Endothelial cell of umbilical vein (primary cell): ENCODE results near the gene LMNA. TPM values are rescaled to one million over a fixed set of nuclear protein-coding genes. Genes with fewer than 3 reads are reported as not detected.

Source experiments
- BruUV-seq: library from RNA; stranded (reverse); fragments of 400-500 nt; replicated peaks from 2 replicates; lab custom pipeline; 2021; lab: Mats Ljungman, UMichigan
- CTCF ChIA-PET: fragments of 300-600, 350-600 bp; sonication (Branson Sonifier 250); formaldehyde crosslinking; loops from one replicate; lab custom pipeline; 2021; ENCODE audit warnings: antibody characterized with exemption, inconsistent platforms; lab: Charles Lee
- POLR2A ChIA-PET: fragments of 300-600, 350-600 bp; sonication (Branson Sonifier 250); formaldehyde crosslinking; loops from one replicate; lab custom pipeline; 2021; ENCODE audit warnings: antibody characterized with exemption, inconsistent platforms; lab: Charles Lee
- DNase-seq: peaks from one replicate; pipeline ENCODE4 v3.0.0-alpha.2; 2011; ENCODE audit warnings: low read depth, low spot score
- FAIRE-seq: peaks from 2 replicates; lab custom pipeline; 2011; peaks lifted over from hg19 to GRCh38; lab: Jason Lieb, UNC
- H2AFZ ChIP-seq: 2 replicates; pipeline ENCODE4 v1.6.0; 2012; ENCODE audit warnings: low read depth, low read length, control low read depth, inconsistent platforms
- H3K27ac ChIP-seq: 2 replicates; pipeline ENCODE4 v1.5.1; 2011; ENCODE audit warnings: low read depth, mild to moderate bottlenecking, control low read depth, low read length, moderate library complexity; ENCODE audit not compliant: insufficient read depth
- H3K27me3 ChIP-seq, 2 experiments: 2 replicates each; pipeline versions ENCODE4 v1.6.0 to v1.6.1; 2011; ENCODE audit warnings: low read length in 2 of 2, mixed read lengths in 1 of 2; ENCODE audit not compliant: control insufficient read depth in 2 of 2, insufficient read depth in 2 of 2
- H3K36me3 ChIP-seq, 2 experiments: 2 replicates in 1 of 2; 3 replicates in 1 of 2; pipeline ENCODE4 v1.5.1; 2011; ENCODE audit warnings: low read length in 2 of 2, mild to moderate bottlenecking in 1 of 2, moderate library complexity in 1 of 2; ENCODE audit not compliant: control insufficient read depth in 2 of 2, insufficient read depth in 2 of 2; ENCODE audit errors: extremely low read depth in 1 of 2
- H3K4me1 ChIP-seq: 3 replicates; pipeline ENCODE4 v1.5.1; 2011; ENCODE audit warnings: mild to moderate bottlenecking, low read length; ENCODE audit not compliant: control insufficient read depth, insufficient read depth; ENCODE audit errors: extremely low read depth
- H3K4me2 ChIP-seq: 2 replicates; pipeline ENCODE4 v1.6.1; 2011; ENCODE audit warnings: low read length, control low read depth, mixed read lengths; ENCODE audit not compliant: insufficient read depth
- H3K4me3 ChIP-seq, 3 experiments: fragments of 200-600 bp in 1 of 3; sonication (generic), shearing (Covaris generic) in 1 of 3; replicated peaks in 1 of 3; 2 replicates each; pipeline ENCODE4 v1.5.1; 2011 to 2016; ENCODE audit warnings: control low read depth in 3 of 3, low read length in 3 of 3, mild to moderate bottlenecking in 2 of 3, inconsistent platforms in 1 of 3, low read depth in 1 of 3, moderate library complexity in 1 of 3; ENCODE audit not compliant: insufficient read depth in 1 of 3
- H3K79me2 ChIP-seq: 2 replicates; pipeline ENCODE4 v1.6.0; 2012; ENCODE audit warnings: low read length, inconsistent platforms; ENCODE audit not compliant: control insufficient read depth, insufficient read depth
- H3K9ac ChIP-seq: replicated peaks from 2 replicates; pipeline ENCODE3; 2011; ENCODE audit warnings: low read length, control low read depth; ENCODE audit not compliant: insufficient read depth; ENCODE audit errors: extremely low read depth
- H3K9me1 ChIP-seq: replicated peaks from 3 replicates; pipeline ENCODE4 v1.6.0; 2011; ENCODE audit warnings: mild to moderate bottlenecking, low read length; ENCODE audit not compliant: control insufficient read depth, insufficient read depth; ENCODE audit errors: extremely low read depth
- H3K9me3 ChIP-seq: replicated peaks from 2 replicates; pipeline ENCODE4 v1.5.1; 2012; ENCODE audit warnings: low read length, inconsistent platforms; ENCODE audit not compliant: control insufficient read depth, insufficient read depth
- H4K20me1 ChIP-seq: replicated peaks from 2 replicates; pipeline ENCODE3; 2011; ENCODE audit warnings: mild to moderate bottlenecking, low read length; ENCODE audit not compliant: control insufficient read depth, insufficient read depth; ENCODE audit errors: extremely low read depth
- CTCF ChIP-seq, 2 donors: IDR thresholded peaks; 1 replicate in 1 of 2; 2 replicates in 1 of 2; pipeline ENCODE4 v1.5.1; 2011; ENCODE audit warnings: low read length in 2 of 2, mild to moderate bottlenecking in 2 of 2, moderate library complexity in 2 of 2, control low read depth in 1 of 2, inconsistent platforms in 1 of 2, low read depth in 1 of 2; ENCODE audit not compliant: insufficient read depth in 1 of 2; ENCODE audit errors: extremely low read depth in 1 of 2
- EZH2 ChIP-seq: IDR thresholded peaks from 2 replicates; pipeline ENCODE4 v1.6.1; 2012; ENCODE audit warnings: borderline replicate concordance, low read depth, mild to moderate bottlenecking, moderate library complexity, low read length, inconsistent platforms; ENCODE audit not compliant: severe bottlenecking
- GATA2 ChIP-seq: IDR thresholded peaks from 2 replicates; pipeline ENCODE4 v1.7.0; 2011; ENCODE audit warnings: low read depth, mild to moderate bottlenecking, moderate library complexity, mixed read lengths, low read length; ENCODE audit not compliant: insufficient read length, insufficient read depth
- MYC ChIP-seq: IDR thresholded peaks from one replicate; pipeline ENCODE4 v1.6.1; 2011; ENCODE audit warnings: mild to moderate bottlenecking, low read depth, low read length
- POLR2AphosphoS5 ChIP-seq: IDR thresholded peaks from 2 replicates; pipeline ENCODE4 v1.6.1; 2012; ENCODE audit warnings: low read depth, mild to moderate bottlenecking, control low read depth, low read length, moderate library complexity; ENCODE audit not compliant: insufficient read depth
- dilution Hi-C: fragments of 300-500 bp; cut with MboI; formaldehyde crosslinking; loops from one replicate; pipeline ENCODE4 v1.15.0; 2019; ENCODE audit warnings: low sequenced_read_pairs; ENCODE audit not compliant: extremely low pct_ligation_motif_present
- intact Hi-C: fragments of 100-400 bp; cut with micrococcal nuclease; formaldehyde crosslinking; loops from one replicate; pipeline ENCODE4 v1.10.0; 2022
- polyA plus RNA-seq, 4 experiments: library from polyadenylated mRNA; depleted of rRNA in 3 of 4; stranded (reverse) in 3 of 4; unstranded in 1 of 4; fragments of >200 nt; gene quantifications; 2 replicates each; pipeline versions ENCODE4 v1.2.1 to v1.2.3, GENCODE V29; 2011 to 2012; ENCODE audit warnings: missing spikeins in 1 of 4
- total RNA-seq: library from RNA; stranded (reverse); gene quantifications from 2 replicates; pipeline ENCODE4 v1.2.3, GENCODE V29; 2021

Gene LMNA
- total and polyA plus RNA-seq, 2 donors (not counting 3 experiments of a cell fraction or from before 2014, with no cell fraction given): 371 to 742 TPM

DNA sequence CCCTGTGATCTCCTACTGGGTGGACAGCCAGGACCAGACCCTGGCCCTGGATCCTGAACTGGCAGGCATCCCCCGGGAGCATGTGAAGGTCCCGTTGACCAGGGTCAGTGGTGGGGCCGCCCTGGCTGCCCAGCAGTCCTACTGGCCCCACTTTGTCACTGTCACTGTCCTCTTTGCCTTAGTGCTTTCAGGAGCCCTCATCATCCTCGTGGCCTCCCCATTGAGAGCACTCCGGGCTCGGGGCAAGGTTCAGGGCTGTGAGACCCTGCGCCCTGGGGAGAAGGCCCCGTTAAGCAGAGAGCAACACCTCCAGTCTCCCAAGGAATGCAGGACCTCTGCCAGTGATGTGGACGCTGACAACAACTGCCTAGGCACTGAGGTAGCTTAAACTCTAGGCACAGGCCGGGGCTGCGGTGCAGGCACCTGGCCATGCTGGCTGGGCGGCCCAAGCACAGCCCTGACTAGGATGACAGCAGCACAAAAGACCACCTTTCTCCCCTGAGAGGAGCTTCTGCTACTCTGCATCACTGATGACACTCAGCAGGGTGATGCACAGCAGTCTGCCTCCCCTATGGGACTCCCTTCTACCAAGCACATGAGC is 62.2 kb downstream of the LMNA start:
- Histone ChIP-seq H3K9ac (no peak overlapping the region), H3K27ac (no peak overlapping the region), H3K27me3 (peaks cover 0 to 4% of the 10 kb centered on the region in 2 experiments), H3K36me3 (no peaks in the 10 kb centered on the region), H4K20me1 (no peaks in the 10 kb centered on the region), H3K9me1 (no peaks in the 10 kb centered on the region), H2AFZ (no peak overlapping the region), H3K9me3 (no peaks in the 10 kb centered on the region), H3K79me2 (no peaks in the 10 kb centered on the region), H3K4me2 (no peak overlapping the region), H3K4me1 (no peaks in the 10 kb centered on the region), H3K4me3 (no peak overlapping the region)
- ChIA-PET CTCF (interaction anchor here (0.5 to 1.1 kb wide), 3 partner anchors 17 to 523 kb away, joined by 3 read pairs; no protein-coding TSS in a partner anchor), POLR2A (no interaction called here)
- DNase-seq (no peak), FAIRE-seq (no peak)
- intact Hi-C loops (no loop called here), dilution Hi-C loops (no loop called here)
- BruUV-seq: no TSS peak
- no peak for TF ChIP-seq POLR2AphosphoS5
- TF ChIP-seq CTCF (IDR thresholded peaks at IDR 0.05; ENCODE audit: extremely low read depth in 1 of 2, insufficient read depth in 1 of 2, low read depth in 1 of 2, low read length in 2 of 2): no peak

DNA sequence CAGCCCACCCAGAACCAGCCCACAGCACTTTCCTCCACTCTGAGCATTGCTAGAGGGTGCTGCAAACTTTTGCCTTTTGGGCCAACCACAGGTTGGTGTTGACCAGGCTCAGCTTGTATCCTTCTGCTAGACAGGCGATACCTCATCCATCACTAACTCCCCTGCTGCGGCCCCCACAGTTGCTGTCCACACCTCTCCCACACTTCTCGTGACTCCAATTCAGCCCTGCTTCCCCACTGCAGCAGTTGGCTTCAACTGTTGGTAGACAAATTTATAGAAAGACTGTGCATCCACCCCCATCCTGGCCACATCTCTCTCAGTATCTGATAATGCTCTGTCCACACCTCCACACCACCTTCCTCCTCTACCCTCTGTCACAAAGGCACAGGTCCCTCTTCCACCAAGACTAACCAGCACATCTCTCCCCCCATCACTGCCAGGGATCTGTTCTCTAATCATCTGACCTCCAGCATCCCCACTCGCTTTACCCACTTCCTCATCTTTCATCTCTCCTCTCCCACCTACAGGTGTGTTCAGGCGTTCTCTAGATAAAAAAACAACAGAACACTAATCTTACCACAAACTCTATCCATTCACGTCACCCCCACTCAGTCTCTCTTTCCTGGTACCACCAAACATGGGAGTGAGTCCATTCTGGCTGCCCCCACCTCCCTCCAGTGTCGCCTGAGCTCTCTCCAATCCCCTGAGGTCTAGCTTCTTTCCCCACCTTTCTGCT is 63.6 kb downstream of the LMNA start:
- Histone ChIP-seq H3K27ac (no peak overlapping the region), H3K9ac (no peak overlapping the region), H3K9me1 (no peaks in the 10 kb centered on the region), H2AFZ (no peak overlapping the region), H4K20me1 (no peaks in the 10 kb centered on the region), H3K4me3 (no peak overlapping the region), H3K27me3 (peaks cover 2 to 4% of the 10 kb centered on the region in 2 experiments), H3K4me1 (no peaks in the 10 kb centered on the region), H3K36me3 (no peaks in the 10 kb centered on the region), H3K9me3 (no peaks in the 10 kb centered on the region), H3K79me2 (no peaks in the 10 kb centered on the region), H3K4me2 (no peak overlapping the region)
- FAIRE-seq: no peak
- ChIA-PET POLR2A (interaction anchor here (0.7 kb wide), 1 partner anchor 130 kb away, joined by 4 read pairs; no protein-coding TSS in a partner anchor), CTCF (no interaction called here)
- no peak for DNase-seq
- dilution Hi-C loops (no loop called here), intact Hi-C loops (no loop called here)
- BruUV-seq: no TSS peak
- no peak for TF ChIP-seq MYC
- no peak for TF ChIP-seq GATA2
- no peak for TF ChIP-seq EZH2
